Activated T-helper 17 cell treated with anti-CD3 and anti-CD28 coated beads, Interleukin-2, amount 50 U/mL, for 72 hours (primary cell): Measurements from ENCODE around the gene MADCAM1. TPM values are rescaled to one million over a fixed set of nuclear protein-coding genes. Genes with fewer than 3 reads are reported as not detected.

Source experiments
- ATAC-seq: fragments of 150-1000 bp; cut with Tn5 transposase; replicated peaks from 2 replicates; pipeline ENCODE4 v1.10.0; 2021; ENCODE audit warnings: mild to moderate bottlenecking, moderate library complexity
- H3K27ac Mint-ChIP-seq: one replicate; pipeline ENCODE4 v1.8.0; 2022; ENCODE audit warnings: mixed read lengths
- H3K27me3 Mint-ChIP-seq: one replicate; pipeline ENCODE4 v1.8.0; 2022; ENCODE audit warnings: mixed read lengths
- H3K36me3 Mint-ChIP-seq: one replicate; pipeline ENCODE4 v1.8.0; 2022; ENCODE audit warnings: low read depth, mild to moderate bottlenecking, mixed read lengths
- H3K4me1 Mint-ChIP-seq: one replicate; pipeline ENCODE4 v1.8.0; 2022; ENCODE audit warnings: mixed read lengths
- H3K4me3 Mint-ChIP-seq: one replicate; pipeline ENCODE4 v1.8.0; 2022; ENCODE audit warnings: mild to moderate bottlenecking, mixed read lengths
- H3K9me3 Mint-ChIP-seq: one replicate; pipeline ENCODE4 v1.8.0; 2022; ENCODE audit warnings: mixed read lengths
- total RNA-seq, 2 donors: library from RNA; stranded (reverse); gene quantifications; one replicate each; pipeline ENCODE4 v1.2.3, GENCODE V29; 2022

Gene MADCAM1
- total RNA-seq, 2 donors from 2014 or later, result 0.29 TPM; not detected in 1

- Mint-ChIP-seq H3K27me3 (peaks cover 3% of the 10 kb centered on the region), H3K4me3 (no peak overlapping the region), H3K27ac (no peak overlapping the region), H3K9me3 (no peaks in the 10 kb centered on the region), H3K36me3 (no peaks in the 10 kb centered on the region), H3K4me1 (no peaks in the 10 kb centered on the region)
- ATAC-seq, result no peak
These were observed 27.9 kb downstream of the MADCAM1 start for GRCh38 chr19:524062-524674.

GRCh38 chr19:525029-525428 lies 28.7 kb downstream of the MADCAM1 start:
- Mint-ChIP-seq H3K9me3 (no peaks in the 10 kb centered on the region), H3K27ac (no peak overlapping the region), H3K4me1 (no peaks in the 10 kb centered on the region), H3K36me3 (no peaks in the 10 kb centered on the region), H3K27me3 (peaks cover 3% of the 10 kb centered on the region), H3K4me3 (no peak overlapping the region)
- ATAC-seq, result no peak

- Mint-ChIP-seq H3K4me1 (no peaks in the 10 kb centered on the region), H3K27ac (no peak overlapping the region), H3K9me3 (no peaks in the 10 kb centered on the region), H3K4me3 (no peak overlapping the region), H3K27me3 (peaks cover 3% of the 10 kb centered on the region), H3K36me3 (no peaks in the 10 kb centered on the region)
- ATAC-seq, result no peak
These were observed 29.7 kb downstream of the MADCAM1 start for GRCh38 chr19:525857-526419.

DNA sequence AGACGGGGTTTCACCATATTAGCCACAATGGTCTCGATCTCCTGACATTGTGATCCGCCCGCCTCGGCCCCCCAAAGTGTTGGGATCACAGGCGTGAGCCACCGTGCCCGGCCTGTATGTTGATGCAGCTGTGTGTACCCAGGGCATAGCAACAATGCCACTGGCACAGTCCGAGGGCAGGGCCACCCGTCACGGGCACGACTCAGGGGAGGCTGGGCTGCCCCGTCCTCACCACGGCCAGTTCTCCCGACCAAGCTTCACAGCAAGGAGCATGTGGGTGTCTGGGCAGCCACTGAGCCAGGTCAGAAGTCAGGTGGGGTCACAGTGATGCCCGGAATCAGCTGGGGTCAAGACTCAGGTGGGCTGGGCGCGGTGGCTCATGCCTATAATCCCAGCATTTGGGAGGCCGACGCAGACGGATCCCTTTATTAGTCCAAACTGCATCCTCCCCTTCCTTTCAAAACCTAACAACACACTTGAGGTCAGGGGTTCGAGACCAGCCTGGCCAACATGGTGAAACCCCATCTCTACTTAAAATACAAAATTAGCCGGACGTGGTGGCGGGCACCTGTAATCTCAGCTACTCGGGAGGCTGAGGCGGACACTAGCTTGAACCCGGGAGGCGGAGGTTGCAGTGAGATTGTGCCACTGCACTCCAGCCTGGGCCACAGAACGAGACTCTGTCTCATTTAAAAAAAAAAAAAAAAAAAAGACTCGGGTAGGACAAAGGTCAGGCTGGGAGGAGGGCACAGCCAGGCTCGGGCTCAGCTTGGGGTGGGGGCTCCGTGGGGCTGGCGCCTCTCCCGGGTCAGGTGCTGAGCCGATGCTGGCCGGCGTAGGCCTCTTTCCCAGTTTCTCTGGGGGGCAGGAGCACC lies 34.1 kb downstream of the MADCAM1 start:
- Mint-ChIP-seq H3K4me1 (no peaks in the 10 kb centered on the region), H3K4me3 (peak overlapping the region; percentile 63), H3K27ac (no peak overlapping the region), H3K27me3 (peaks cover 3% of the 10 kb centered on the region), H3K36me3 (no peaks in the 10 kb centered on the region), H3K9me3 (no peaks in the 10 kb centered on the region)
- ATAC-seq, result no peak

GRCh38 chr19:531009-531752 lies 34.9 kb downstream of the MADCAM1 start:
- H3K4me1 Mint-ChIP-seq, result no peaks in the 10 kb centered on the region
- peak; percentile 77 for ATAC-seq
- H3K36me3 Mint-ChIP-seq, result no peaks in the 10 kb centered on the region
- peaks cover 3% of the 10 kb centered on the region for H3K27me3 Mint-ChIP-seq
- H3K4me3 Mint-ChIP-seq, result peak overlapping the region; percentile 86
- no peaks in the 10 kb centered on the region for H3K9me3 Mint-ChIP-seq
- no peak overlapping the region for H3K27ac Mint-ChIP-seq

- peak; percentile 31 for ATAC-seq
- H3K4me3 Mint-ChIP-seq, result peak within 1 kb of the TSS; percentile 86
- H3K27ac Mint-ChIP-seq, result peak within 1 kb of the TSS; percentile 85
- H3K36me3 Mint-ChIP-seq, result no peaks in the 10 kb centered on the region
- H3K4me1 Mint-ChIP-seq, result no peaks in the 10 kb centered on the region
- no peaks in the 10 kb centered on the region for H3K9me3 Mint-ChIP-seq
- no peaks in the 10 kb centered on the region for H3K27me3 Mint-ChIP-seq
These were observed 35.7 kb downstream of the MADCAM1 start, which contains the start of gene CDC34 for GRCh38 chr19:531753-532560. TSS of gene CDC34 (plus strand) at chr19:531760. CDS start at chr19:531932, 172 bp downstream.

DNA sequence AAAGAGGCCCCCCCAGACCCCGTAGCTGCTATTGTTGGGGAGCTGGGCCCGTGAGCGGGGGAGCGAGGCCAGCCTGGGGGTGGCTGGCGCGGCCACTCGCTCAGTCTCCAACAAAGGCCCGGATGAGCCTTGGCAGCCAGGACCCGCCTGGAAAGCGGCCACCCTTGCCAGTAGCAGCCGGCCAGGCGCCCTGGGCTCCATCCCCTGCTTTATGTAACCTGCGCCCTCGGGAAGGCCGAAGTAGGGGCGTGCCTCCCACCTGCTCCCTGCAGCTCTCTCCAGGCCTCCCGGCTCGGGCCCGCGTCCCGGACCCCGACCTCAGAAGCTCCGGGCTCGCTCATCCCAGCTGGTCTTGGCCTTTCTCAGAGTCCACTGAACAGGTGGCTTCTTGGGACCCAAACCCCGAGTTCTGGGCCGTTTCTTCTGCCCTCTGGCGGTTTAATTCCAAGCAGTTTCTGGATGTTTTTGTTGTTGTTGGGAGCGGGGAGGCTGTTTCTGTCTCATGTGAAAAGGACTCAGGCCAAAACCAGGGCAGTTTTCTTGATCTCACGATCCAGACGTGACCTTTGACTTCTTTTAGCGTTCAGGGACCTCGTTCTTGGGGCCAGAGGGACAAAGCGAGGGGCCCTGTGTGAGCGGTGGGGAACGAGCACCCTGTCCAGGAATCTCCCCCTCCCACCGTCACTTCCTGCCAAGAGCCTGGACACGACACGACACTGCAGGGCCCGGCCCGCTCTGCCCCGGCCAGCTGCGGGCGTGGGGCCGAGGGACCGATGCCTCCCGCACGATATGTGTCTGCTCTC lies 36.5 kb downstream of the MADCAM1 start:
- peak overlapping the region; percentile 85 for H3K27ac Mint-ChIP-seq
- H3K9me3 Mint-ChIP-seq, result no peaks in the 10 kb centered on the region
- H3K36me3 Mint-ChIP-seq, result peaks cover 2% of the 10 kb centered on the region
- ATAC-seq, result peak; percentile 31
- H3K4me3 Mint-ChIP-seq, result peak overlapping the region; percentile 86
- H3K27me3 Mint-ChIP-seq, result no peaks in the 10 kb centered on the region
- H3K4me1 Mint-ChIP-seq, result no peaks in the 10 kb centered on the region

DNA sequence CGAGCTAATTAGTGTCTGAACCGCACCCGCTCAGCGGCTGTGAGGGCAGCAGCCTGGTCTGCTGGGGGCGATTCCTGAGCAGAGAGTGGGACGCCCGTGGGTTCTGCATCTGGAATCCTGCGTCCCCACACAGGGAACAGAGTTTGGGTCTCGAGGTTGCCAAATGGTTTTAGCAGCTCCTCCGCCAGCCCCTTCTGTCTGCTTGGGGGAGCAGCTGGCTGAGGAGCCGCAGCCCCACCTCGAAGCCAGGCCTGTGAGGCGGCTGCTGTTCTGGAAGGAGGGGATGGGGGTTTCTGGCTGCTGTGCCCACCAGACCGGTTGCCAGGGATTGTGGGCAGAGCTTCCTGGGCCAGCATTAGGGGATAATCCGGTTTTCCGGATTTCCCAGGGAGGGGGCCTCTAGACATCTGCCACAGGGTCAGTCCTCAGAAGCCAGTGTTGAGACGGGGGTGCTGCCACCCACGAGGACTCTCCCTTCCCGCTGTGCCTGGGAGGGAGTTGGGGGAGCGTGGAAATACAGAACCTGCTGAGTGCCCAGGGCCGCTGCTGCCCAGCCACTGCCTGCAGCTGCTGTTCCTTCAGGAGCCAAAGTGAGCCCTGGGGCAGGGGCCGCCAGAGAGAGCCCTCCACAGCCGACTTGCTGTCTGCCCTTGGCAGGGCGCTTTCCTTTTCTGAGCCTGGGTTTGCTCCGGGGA lies 37.2 kb downstream of the MADCAM1 start:
- H3K36me3 Mint-ChIP-seq, result peaks cover 9% of the 10 kb centered on the region
- peak overlapping the region; percentile 85 for H3K27ac Mint-ChIP-seq
- no peaks in the 10 kb centered on the region for H3K9me3 Mint-ChIP-seq
- H3K4me1 Mint-ChIP-seq, result peaks cover 4% of the 10 kb centered on the region
- no peaks in the 10 kb centered on the region for H3K27me3 Mint-ChIP-seq
- H3K4me3 Mint-ChIP-seq, result peak overlapping the region; percentile 86
- no peak for ATAC-seq

GRCh38 chr19:534088-534487 lies 37.8 kb downstream of the MADCAM1 start:
- Mint-ChIP-seq H3K27ac (no peak overlapping the region), H3K4me1 (peaks cover 4% of the 10 kb centered on the region), H3K4me3 (peak overlapping the region; percentile 86), H3K9me3 (no peaks in the 10 kb centered on the region), H3K36me3 (peaks cover 15% of the 10 kb centered on the region), H3K27me3 (no peaks in the 10 kb centered on the region)
- no peak for ATAC-seq

DNA sequence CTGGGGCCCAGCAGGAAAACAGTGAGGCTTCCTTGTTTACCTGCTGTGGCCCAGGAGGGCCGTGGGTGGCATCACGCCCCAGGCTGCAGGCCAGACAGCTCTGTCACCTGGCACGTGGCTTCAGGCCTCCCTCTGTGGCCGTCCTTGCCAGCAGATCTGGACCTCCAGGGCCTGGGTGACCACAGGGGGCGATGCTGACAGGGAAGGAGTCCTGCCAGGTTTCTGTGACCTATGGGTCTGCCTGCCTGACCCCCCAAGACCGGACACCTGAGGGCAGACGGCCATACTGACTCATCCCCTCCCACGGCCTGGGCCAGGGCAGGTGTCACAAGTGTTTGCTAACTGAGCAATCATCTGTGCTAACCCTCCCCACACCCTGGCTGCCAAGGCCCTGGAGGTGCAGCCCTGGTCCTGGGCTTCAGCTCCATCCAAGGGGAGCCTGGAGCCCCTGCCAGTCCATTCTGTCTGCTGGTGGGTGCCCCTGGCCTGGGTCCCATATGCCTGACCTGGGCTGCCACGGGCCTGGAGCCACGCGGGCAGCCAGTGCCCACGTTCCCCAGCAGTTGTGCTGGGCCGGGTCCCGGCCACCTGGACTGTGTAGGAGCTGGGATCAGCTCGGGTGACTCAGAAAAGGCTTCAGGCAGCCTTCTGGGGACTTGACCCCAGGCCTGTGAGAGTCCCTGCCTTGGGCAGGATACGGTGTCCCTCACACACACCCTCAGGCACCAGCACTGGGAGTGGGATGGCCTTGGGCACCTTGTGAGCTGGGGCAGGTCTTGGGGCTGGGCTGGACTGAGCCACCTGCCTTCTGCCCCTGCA lies 38.9 kb downstream of the MADCAM1 start:
- no peak for ATAC-seq
- H3K9me3 Mint-ChIP-seq, result no peaks in the 10 kb centered on the region
- no peaks in the 10 kb centered on the region for H3K27me3 Mint-ChIP-seq
- H3K36me3 Mint-ChIP-seq, result peaks cover 21% of the 10 kb centered on the region
- H3K4me3 Mint-ChIP-seq, result peak overlapping the region; percentile 39
- H3K4me1 Mint-ChIP-seq, result peaks cover 4% of the 10 kb centered on the region
- H3K27ac Mint-ChIP-seq, result no peak overlapping the region

DNA sequence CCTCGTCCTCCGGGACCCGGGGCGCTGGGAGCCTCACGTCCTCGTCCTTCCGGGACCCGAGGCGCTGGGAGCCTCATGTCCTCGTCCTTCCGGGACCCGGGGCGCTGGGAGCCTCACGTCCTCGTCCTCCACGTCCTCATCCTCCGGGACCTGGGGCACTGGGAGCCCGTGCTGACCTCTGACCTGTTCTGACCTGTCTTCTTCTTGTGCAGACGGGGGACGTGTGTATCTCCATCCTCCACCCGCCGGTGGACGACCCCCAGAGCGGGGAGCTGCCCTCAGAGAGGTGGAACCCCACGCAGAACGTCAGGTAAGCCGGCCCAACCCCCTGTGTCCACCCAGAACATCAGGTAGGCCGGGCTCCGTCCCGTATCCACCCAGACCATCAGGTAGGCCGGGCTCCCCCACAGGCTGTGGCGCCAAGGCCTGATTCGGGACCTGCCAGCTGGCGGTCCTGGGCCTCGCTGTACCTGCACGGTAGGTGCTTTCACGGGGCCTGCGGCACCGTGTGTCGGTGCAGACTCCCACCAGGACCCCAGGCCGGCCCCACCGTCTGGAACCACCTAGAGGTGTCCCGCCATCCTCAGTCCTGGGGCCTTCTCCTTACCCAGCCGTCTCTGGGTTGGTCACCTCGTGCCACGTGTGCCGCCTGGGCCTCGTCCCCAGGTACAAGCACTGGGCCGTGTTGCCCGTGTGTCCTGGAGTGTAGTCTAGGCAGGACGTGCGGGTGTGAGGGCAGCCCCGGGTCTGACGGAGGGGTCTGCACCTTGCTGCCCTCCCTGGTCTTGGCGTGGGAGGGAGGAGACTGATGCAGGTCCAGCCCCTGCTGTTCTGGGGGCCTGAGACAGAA lies 40.0 kb downstream of the MADCAM1 start:
- Mint-ChIP-seq H3K4me1 (peaks cover 4% of the 10 kb centered on the region), H3K27ac (no peak overlapping the region), H3K36me3 (peaks cover 21% of the 10 kb centered on the region), H3K9me3 (no peaks in the 10 kb centered on the region), H3K4me3 (no peak overlapping the region), H3K27me3 (no peaks in the 10 kb centered on the region)
- no peak for ATAC-seq
